Vagina (tissue), 2 donors: ENCODE results near the gene ARAP1.

Experiments
- POLR2AphosphoS5 ChIP-seq, 2 donors: sonication (generic); formaldehyde crosslinking; IDR thresholded peaks; one replicate each; pipeline ENCODE4 v1.9.0; 2017; ENCODE audit warnings: antibody characterized with exemption in 2 of 2, mild to moderate bottlenecking in 2 of 2, low read depth in 1 of 2; ENCODE audit not compliant: insufficient read depth in 1 of 2
- TF ChIP-seq, protein P1 (sequence below), 3 experiments: fragments of 450-650 bp in 2 of 3; fragments of 200-600 bp in 1 of 3; sonication (generic) in 1 of 3; IDR thresholded peaks; one replicate each; pipeline ENCODE4 v1.5.1; 2017 to 2019; ENCODE audit warnings: antibody characterized with exemption in 3 of 3, mild to moderate bottlenecking in 2 of 3, moderate library complexity in 2 of 3

GRCh38 chr11:72758304-72758689, 6.1 kb upstream of the ARAP1 start:
- TF ChIP-seq, protein P1, sequence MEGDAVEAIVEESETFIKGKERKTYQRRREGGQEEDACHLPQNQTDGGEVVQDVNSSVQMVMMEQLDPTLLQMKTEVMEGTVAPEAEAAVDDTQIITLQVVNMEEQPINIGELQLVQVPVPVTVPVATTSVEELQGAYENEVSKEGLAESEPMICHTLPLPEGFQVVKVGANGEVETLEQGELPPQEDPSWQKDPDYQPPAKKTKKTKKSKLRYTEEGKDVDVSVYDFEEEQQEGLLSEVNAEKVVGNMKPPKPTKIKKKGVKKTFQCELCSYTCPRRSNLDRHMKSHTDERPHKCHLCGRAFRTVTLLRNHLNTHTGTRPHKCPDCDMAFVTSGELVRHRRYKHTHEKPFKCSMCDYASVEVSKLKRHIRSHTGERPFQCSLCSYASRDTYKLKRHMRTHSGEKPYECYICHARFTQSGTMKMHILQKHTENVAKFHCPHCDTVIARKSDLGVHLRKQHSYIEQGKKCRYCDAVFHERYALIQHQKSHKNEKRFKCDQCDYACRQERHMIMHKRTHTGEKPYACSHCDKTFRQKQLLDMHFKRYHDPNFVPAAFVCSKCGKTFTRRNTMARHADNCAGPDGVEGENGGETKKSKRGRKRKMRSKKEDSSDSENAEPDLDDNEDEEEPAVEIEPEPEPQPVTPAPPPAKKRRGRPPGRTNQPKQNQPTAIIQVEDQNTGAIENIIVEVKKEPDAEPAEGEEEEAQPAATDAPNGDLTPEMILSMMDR (IDR thresholded peaks at IDR 0.05): no peak
- TF ChIP-seq POLR2AphosphoS5 (IDR thresholded peaks at IDR 0.05; ENCODE audit: insufficient read depth in 1 of 2, low read depth in 1 of 2): no peak
